SK-N-MC (cell line): ENCODE measurements around the gene ACADL.

Experiments used
- EZH2 ChIP-seq: fragments of 200-600 bp; sonication (generic); IDR thresholded peaks from one replicate; pipeline ENCODE4 v1.6.1; 2017; ENCODE audit warnings: antibody characterized with exemption
- FOXP2 ChIP-seq: optimal IDR thresholded peaks from 2 replicates; pipeline ENCODE3; 2011; ENCODE audit warnings: mild to moderate bottlenecking, moderate library complexity; ENCODE audit not compliant: insufficient read depth; ENCODE audit errors: extremely low read length, control extremely low read depth
- POLR2AphosphoS5 ChIP-seq: IDR thresholded peaks from 2 replicates; pipeline ENCODE4 v1.6.1; 2012; ENCODE audit warnings: mild to moderate bottlenecking, low read depth, low read length, borderline replicate concordance

GRCh38 chr2:210195101-210195852, 30.0 kb downstream of the ACADL start:
- no peak for TF ChIP-seq POLR2AphosphoS5
- TF ChIP-seq EZH2: no peak
- TF ChIP-seq FOXP2: no peak
